Measurements from ENCODE around the gene TMEM150B.

- no peak for TF ChIP-seq SRY (CRISPR knock-in tag; IDR thresholded peaks at IDR 0.05)
- no peak for TF ChIP-seq POLR2AphosphoS5 (IDR thresholded peaks at IDR 0.05; ENCODE audit: low read depth, low read length)
- TF ChIP-seq NFIC (IDR thresholded peaks at IDR 0.05; ENCODE audit: low read length), result no peak
Observed at GRCh38 chr19:55369653-55370304, 44.6 kb upstream of the TMEM150B start.

Data from HepG2 (cell line).